BLaER1 (cell line): ENCODE results near the gene KRR1.

ENCODE experiments used
- H3K27ac ChIP-seq: shearing (Covaris generic); formaldehyde crosslinking; 2 replicates; pipeline ENCODE4 v1.8.1; 2022
- H3K27me3 ChIP-seq: shearing (Covaris generic); formaldehyde crosslinking; 2 replicates; pipeline ENCODE4 v1.8.1; 2022
- H3K36me3 ChIP-seq: shearing (Covaris generic); formaldehyde crosslinking; 2 replicates; pipeline ENCODE4 v1.8.1; 2022
- H3K4me1 ChIP-seq: shearing (Covaris generic); formaldehyde crosslinking; 2 replicates; pipeline ENCODE4 v1.8.1; 2022
- H3K4me2 ChIP-seq: shearing (Covaris generic); formaldehyde crosslinking; 2 replicates; pipeline ENCODE4 v1.8.1; 2022
- H3K4me3 ChIP-seq: shearing (Covaris generic); formaldehyde crosslinking; 2 replicates; pipeline ENCODE4 v1.8.1; 2022
- H3K9ac ChIP-seq: shearing (Covaris generic); formaldehyde crosslinking; 2 replicates; pipeline ENCODE4 v1.8.1; 2022
- H3K9me3 ChIP-seq: shearing (Covaris generic); formaldehyde crosslinking; 2 replicates; pipeline ENCODE4 v1.8.1; 2022
- H4K20me1 ChIP-seq: shearing (Covaris generic); formaldehyde crosslinking; 2 replicates; pipeline ENCODE4 v1.8.1; 2022
- Cebpa-rat ChIP-seq: shearing (Covaris generic); IDR thresholded peaks from 2 replicates; pipeline ENCODE4 v1.8.1; 2022

KRR1 gene

DNA sequence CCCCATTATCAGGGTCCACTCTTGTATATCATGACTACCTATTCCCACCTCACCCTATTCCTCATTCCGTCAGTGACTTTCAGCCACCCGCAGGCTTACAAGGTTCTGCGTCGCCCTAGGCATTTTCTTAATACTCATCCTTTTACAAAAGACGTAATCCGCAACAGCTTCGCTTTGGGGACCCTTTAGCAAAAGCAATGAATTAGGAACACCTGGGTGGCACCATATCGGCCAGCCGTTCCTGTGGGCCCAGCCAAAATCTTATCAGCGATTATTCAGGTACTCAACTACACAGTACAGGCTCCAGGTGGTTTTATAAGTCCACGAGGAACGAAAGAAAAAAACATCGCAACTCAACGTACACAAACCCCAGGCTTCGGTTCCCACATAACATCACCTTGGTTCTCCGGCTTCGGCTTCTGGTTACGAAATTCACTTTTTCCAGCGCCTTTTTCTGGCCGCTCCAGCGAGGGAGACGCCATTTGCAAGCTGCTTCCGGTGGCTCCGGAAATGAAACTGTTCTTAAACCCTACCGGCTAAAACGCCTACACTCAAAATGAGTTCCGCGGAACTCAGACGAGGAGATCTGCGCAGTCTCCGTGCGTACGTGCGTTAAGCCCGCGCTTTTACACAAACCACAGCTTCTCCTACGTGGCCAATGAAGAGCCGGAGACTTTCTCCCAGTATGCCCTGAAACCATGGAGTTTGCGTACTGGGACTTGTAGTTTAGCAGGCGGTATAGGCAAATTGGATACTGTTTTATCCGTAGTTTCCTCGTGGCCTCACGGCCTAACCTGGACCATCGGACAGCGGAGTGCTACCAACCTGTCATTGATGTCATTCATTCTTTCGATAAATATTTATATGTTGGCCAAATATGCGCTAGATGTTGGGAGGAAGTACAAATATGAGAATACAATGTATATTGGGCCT lies at the start of gene KRR1:
KRR1 (minus strand) TSS at position 494 of the 933 bp plus-strand sequence; CDS start at position 482, 12 bp downstream.
- H3K4me3 ChIP-seq: peak within 1 kb of the TSS; percentile 95
- no peaks in the 10 kb centered on the region for H3K27me3 ChIP-seq
- peak; percentile 54; the same call in 1 of the 2 replicates for TF ChIP-seq Cebpa-rat
- H3K36me3 ChIP-seq: peaks cover 19% of the 10 kb centered on the region; the same call in 1 of the 2 replicates
- peak within 1 kb of the TSS; percentile 74 for H3K4me2 ChIP-seq
- peaks cover 13% of the 10 kb centered on the region for H3K4me1 ChIP-seq
- peaks cover 20% of the 10 kb centered on the region for H4K20me1 ChIP-seq
- H3K9me3 ChIP-seq: no peaks in the 10 kb centered on the region
- peak within 1 kb of the TSS; percentile 98 for H3K9ac ChIP-seq
- peak within 1 kb of the TSS; percentile 97 for H3K27ac ChIP-seq

DNA sequence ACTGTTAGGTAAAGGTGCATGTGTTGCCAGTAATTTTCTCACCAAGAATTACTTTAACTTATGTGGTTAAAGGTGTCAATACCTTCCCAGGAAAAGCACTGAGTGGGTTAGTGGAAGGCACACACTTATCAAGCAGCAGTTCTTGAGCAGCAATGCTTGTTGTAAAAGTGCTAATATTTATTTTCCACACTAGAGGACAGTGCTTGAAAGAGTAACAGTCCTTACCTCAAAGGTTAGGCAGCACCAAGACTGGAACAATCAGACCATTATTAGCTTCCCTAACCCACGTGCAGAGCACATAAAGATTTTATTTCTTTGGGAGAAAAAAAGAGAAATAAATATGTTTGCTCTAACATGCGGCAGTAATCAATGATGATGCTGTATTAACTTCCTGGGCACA lies 48.8 kb upstream of the KRR1 start:
- H3K4me2 ChIP-seq: no peak overlapping the region
- no peaks in the 10 kb centered on the region for H3K27me3 ChIP-seq
- no peak overlapping the region for H3K9ac ChIP-seq
- H3K27ac ChIP-seq: no peak overlapping the region
- no peaks in the 10 kb centered on the region for H3K36me3 ChIP-seq
- no peak for TF ChIP-seq Cebpa-rat
- no peaks in the 10 kb centered on the region for H4K20me1 ChIP-seq
- H3K9me3 ChIP-seq: peaks cover 4% of the 10 kb centered on the region; the same call in 1 of the 2 replicates
- peaks cover 39% of the 10 kb centered on the region for H3K4me1 ChIP-seq
- no peak overlapping the region for H3K4me3 ChIP-seq

DNA sequence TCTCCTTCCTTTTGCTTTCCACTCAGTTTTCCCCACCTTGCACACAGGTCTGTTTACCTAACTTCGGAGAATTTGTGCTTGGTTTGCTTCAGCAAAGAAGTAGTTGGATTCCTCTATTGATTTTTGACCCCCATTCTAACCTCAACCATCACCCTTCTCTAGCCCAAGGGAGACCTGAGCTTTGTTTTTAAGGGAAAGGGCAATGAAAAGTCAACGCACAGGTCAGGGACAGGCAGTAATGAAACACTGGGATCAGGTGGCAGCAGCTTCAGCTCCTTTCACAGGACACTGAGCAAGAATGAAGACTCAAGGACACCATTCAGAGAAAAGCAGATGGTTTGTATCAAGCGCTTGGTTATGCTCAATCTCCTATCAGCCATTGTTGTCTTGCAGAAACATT lies 46.9 kb upstream of the KRR1 start:
- H4K20me1 ChIP-seq: no peaks in the 10 kb centered on the region
- no peaks in the 10 kb centered on the region for H3K36me3 ChIP-seq
- H3K9me3 ChIP-seq: no peaks in the 10 kb centered on the region
- no peak overlapping the region for H3K27ac ChIP-seq
- H3K4me1 ChIP-seq: peaks cover 39% of the 10 kb centered on the region
- no peak overlapping the region for H3K4me2 ChIP-seq
- TF ChIP-seq Cebpa-rat: no peak
- no peaks in the 10 kb centered on the region for H3K27me3 ChIP-seq
- no peak overlapping the region for H3K9ac ChIP-seq
- no peak overlapping the region for H3K4me3 ChIP-seq

DNA sequence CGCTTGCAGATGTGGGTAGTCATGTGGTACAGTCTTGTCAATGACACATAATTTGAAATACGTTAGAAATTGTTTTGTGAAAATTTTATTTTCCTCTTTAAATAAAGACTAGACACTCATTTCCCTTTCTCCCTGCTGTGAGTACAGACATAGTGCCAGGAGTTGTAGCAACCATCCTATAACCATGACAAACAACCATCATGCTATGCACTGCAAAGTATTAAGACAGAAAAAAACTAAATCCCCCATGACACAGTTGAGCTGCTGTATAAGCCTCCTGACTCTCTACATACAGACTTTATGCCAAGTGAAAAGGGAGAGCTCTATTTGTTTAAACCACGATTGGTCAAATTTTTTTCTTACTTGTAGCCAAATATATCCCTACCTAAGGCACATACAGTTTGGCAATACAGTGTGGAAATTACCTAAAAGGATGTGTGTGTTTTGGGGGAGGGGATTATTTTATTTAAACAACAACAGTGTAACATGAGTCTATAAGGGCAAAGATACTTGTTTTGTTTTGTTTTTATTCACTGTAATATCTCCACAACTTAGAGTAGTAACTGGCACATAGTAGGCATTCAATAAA lies 45.0 kb upstream of the KRR1 start:
- Histone ChIP-seq H3K4me2 (peak overlapping the region; percentile 26), H3K4me1 (peaks cover 29% of the 10 kb centered on the region), H3K4me3 (no peak overlapping the region), H3K9ac (no peak overlapping the region), H3K27me3 (no peaks in the 10 kb centered on the region), H3K9me3 (no peaks in the 10 kb centered on the region), H3K36me3 (no peaks in the 10 kb centered on the region), H3K27ac (no peak overlapping the region), H4K20me1 (no peaks in the 10 kb centered on the region)
- TF ChIP-seq Cebpa-rat: no peak

DNA sequence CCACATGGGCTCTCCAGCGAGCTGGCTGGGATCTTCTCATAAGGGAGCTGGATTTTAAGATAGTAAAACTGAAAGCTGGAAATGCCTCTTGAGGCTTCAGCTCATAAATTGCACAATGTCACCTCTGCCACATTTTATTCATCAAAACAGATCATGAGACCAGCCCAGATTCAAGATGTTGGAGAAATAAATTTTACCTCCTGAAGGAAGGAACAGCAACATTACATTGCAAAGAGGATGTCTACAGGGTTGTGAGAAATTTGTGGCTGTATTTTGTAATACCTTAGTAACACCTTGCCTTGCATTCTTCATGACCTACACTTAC lies 43.1 kb upstream of the KRR1 start:
- Histone ChIP-seq H3K9me3 (no peaks in the 10 kb centered on the region), H3K4me3 (no peak overlapping the region), H3K36me3 (no peaks in the 10 kb centered on the region), H4K20me1 (no peaks in the 10 kb centered on the region), H3K4me2 (peak overlapping the region; percentile 79), H3K27me3 (no peaks in the 10 kb centered on the region), H3K4me1 (peaks cover 26% of the 10 kb centered on the region), H3K9ac (no peak overlapping the region), H3K27ac (peak overlapping the region; percentile 27; the same call in 1 of the 2 replicates)
- no peak for TF ChIP-seq Cebpa-rat

DNA sequence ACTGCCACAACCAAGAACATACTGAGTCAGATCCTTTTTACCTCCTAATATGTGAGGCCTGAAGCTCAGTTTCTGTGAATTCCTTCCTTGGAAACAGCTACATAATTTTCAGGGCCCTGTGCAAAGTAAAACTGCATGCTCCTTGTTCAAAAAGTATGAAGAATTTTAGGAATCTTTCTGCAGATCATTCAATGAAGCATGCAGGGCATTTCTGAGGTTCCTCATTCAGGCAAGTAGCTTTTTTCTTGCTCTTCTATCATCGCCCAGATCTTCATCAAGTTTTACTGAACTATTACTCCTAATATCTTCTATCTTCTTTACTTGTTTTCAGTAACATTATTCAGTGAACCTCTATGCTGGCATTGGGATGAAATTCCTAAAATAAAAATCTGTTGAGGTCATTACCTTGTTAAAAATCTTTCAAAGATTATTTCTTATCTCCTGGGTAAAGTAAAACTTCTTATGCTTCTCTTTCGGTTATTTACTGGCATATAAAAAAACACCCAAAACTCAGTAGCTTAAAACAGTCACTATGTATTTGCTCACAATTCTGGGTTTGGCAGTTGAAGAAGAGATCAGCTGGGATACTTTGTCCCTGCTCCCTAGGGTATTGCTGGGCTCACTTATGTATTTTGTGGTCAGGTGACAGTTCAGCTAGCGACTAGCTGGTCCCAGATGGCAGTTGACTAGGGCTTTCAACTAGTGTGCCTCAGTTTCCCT lies 42.6 kb upstream of the KRR1 start:
- no peaks in the 10 kb centered on the region for H3K27me3 ChIP-seq
- no peaks in the 10 kb centered on the region for H3K9me3 ChIP-seq
- peaks cover 26% of the 10 kb centered on the region for H3K4me1 ChIP-seq
- H4K20me1 ChIP-seq: no peaks in the 10 kb centered on the region
- TF ChIP-seq Cebpa-rat: no peak
- no peak overlapping the region for H3K9ac ChIP-seq
- H3K36me3 ChIP-seq: no peaks in the 10 kb centered on the region
- H3K27ac ChIP-seq: peak overlapping the region; percentile 27; the same call in 1 of the 2 replicates
- H3K4me3 ChIP-seq: no peak overlapping the region
- peak overlapping the region; percentile 79 for H3K4me2 ChIP-seq

DNA sequence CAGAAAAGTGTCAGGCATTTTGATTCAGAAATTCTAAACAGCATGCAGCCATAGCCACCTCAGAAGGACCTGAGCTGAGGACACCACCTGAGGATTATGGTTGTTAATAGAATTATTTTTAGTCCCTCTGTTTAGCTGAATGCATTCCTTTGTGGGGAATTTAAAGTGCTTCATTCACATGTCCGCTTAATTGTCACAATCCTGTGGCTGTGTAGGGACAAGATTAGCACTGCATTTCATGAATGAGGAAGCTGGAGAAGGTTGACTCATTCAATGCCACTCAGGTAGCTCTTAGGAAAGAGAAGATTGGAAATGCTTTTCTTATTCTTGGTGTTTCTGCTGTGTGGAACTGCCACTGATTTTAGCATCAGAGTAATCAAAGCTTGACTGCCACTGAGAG lies 42.0 kb upstream of the KRR1 start:
- H3K9ac ChIP-seq: no peak overlapping the region
- H3K4me1 ChIP-seq: peaks cover 26% of the 10 kb centered on the region
- H3K9me3 ChIP-seq: no peaks in the 10 kb centered on the region
- no peaks in the 10 kb centered on the region for H3K27me3 ChIP-seq
- no peak for TF ChIP-seq Cebpa-rat
- H3K27ac ChIP-seq: no peak overlapping the region
- H3K4me2 ChIP-seq: peak overlapping the region; percentile 79
- no peaks in the 10 kb centered on the region for H3K36me3 ChIP-seq
- no peak overlapping the region for H3K4me3 ChIP-seq
- H4K20me1 ChIP-seq: no peaks in the 10 kb centered on the region

DNA sequence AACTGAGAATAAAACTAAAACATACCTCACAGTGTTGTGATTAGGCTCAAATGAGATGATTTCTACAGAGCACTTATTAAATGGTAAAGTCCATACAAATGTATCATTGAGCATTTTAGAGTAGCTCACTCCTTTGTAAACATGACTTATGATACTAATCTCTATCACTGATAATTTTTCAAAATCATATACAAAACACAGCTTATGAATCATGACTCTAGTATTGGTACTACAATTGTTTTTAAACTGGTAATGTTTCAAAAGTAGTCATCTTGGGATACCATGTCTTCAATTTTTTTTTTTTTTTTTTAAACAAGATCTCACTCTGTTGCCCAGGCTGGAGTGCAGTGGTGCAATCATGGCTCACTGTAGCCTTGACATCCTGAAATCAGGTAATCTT lies 40.1 kb upstream of the KRR1 start:
- Histone ChIP-seq H3K9me3 (no peaks in the 10 kb centered on the region), H3K4me2 (no peak overlapping the region), H3K4me1 (peaks cover 25% of the 10 kb centered on the region), H4K20me1 (no peaks in the 10 kb centered on the region), H3K27me3 (no peaks in the 10 kb centered on the region), H3K9ac (no peak overlapping the region), H3K27ac (no peak overlapping the region), H3K4me3 (no peak overlapping the region), H3K36me3 (no peaks in the 10 kb centered on the region)
- no peak for TF ChIP-seq Cebpa-rat

DNA sequence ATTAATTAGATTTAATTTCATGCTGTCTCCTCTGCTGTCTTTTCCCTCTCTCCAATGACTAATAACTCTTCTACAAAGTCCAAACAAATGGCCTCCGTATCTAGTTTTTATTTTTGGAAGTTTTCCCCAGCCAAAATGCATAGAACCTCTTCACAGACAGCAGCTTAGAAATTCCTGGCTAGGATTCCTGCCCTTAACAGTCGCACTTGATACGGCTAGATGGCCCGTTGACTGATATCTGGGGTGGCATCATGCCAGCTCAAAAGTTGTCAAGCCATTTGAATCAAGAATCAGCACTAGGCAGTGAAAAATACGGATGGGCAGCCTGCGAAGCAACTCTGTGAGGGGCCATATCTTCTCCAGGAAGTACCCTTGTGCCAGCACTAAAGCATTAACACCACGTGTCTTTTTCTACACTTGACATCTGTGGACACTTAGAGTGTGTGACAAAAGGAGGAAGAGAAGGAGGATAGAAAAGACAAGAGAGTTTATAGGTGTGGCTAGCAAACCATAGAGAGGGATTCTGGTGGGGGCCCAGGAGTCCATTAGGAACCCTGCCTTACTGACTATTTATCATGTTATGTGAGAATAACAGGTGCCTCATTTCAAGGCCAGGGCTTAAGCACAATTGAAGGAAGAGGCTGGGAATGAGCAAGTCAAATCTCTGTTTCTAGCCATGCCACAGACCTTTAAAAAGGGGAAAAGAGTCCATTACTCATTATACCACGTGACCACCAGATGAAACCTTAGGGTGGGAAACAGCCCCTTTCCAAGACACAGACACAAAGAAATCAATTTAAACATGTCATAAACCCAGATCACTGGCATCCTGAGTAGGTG lies 39.2 kb upstream of the KRR1 start:
- no peak for TF ChIP-seq Cebpa-rat
- Histone ChIP-seq H4K20me1 (no peaks in the 10 kb centered on the region), H3K9me3 (no peaks in the 10 kb centered on the region), H3K27me3 (no peaks in the 10 kb centered on the region), H3K27ac (no peak overlapping the region), H3K4me2 (no peak overlapping the region), H3K4me1 (peaks cover 17% of the 10 kb centered on the region), H3K9ac (no peak overlapping the region), H3K4me3 (no peak overlapping the region), H3K36me3 (no peaks in the 10 kb centered on the region)
